C4-2B (cell line): ENCODE measurements around the gene LITAF.

Experiments used
- H3K27ac ChIP-seq: fragments of 450-650 bp; 2 replicates; pipeline ENCODE4 v1.5.1; 2017
- CTCF ChIP-seq: fragments of 450-650 bp; conservative IDR thresholded peaks from 2 replicates; pipeline ENCODE4 v1.5.1; 2017; ENCODE audit warnings: mild to moderate bottlenecking
- ZFX ChIP-seq: fragments of 450-650 bp; IDR thresholded peaks from 2 replicates; pipeline ENCODE4 v1.6.1; 2017

The LITAF gene

GRCh38 chr16:11542069-11542744 lies 44.5 kb downstream of the LITAF start:
- no peak for TF ChIP-seq ZFX
- TF ChIP-seq CTCF, result no peak
- no peak overlapping the region for H3K27ac ChIP-seq

GRCh38 chr16:11539641-11540050 lies 47.1 kb downstream of the LITAF start:
- TF ChIP-seq ZFX, result no peak
- no peak for TF ChIP-seq CTCF
- no peak overlapping the region for H3K27ac ChIP-seq

- H3K27ac ChIP-seq, result no peak overlapping the region
- TF ChIP-seq ZFX (no peak), CTCF (no peak)
Observed at GRCh38 chr16:11538880-11539279, 47.8 kb downstream of the LITAF start.

GRCh38 chr16:11536104-11536866 lies 50.4 kb downstream of the LITAF start:
- peak overlapping the region; percentile 6; the same call in 1 of the 2 replicates for H3K27ac ChIP-seq
- TF ChIP-seq ZFX, result no peak
- no peak for TF ChIP-seq CTCF

GRCh38 chr16:11535494-11535893 lies 51.2 kb downstream of the LITAF start:
- TF ChIP-seq ZFX (no peak), CTCF (no peak)

GRCh38 chr16:11534262-11534661 lies 52.5 kb downstream of the LITAF start:
- TF ChIP-seq ZFX, result no peak
- no peak for TF ChIP-seq CTCF
- H3K27ac ChIP-seq, result 0 out of 2 replicates have a peak overlapping the region, but pooled peaks have one; percentile 1

More at GRCh38 chr16:11535494-11535893, 51.2 kb downstream of the LITAF start:
- H3K27ac ChIP-seq, result peak overlapping the region; percentile 6; the same call in 1 of the 2 replicates

GRCh38 chr16:11533588-11533987 lies 53.1 kb downstream of the LITAF start:
- H3K27ac ChIP-seq, result no peak overlapping the region
- TF ChIP-seq CTCF, result no peak
